ENCODE results near the gene SLC30A9. TPM values are rescaled to one million over a fixed set of nuclear protein-coding genes. Genes with fewer than 3 reads are reported as not detected.

The SLC30A9 gene
- polyA plus RNA-seq, 3 donors, result 10.6 to 15.1 (median 14.3) TPM

- no peak overlapping the region for H3K27ac ChIP-seq (ENCODE audit: low read depth, low read length)
- 80 to 85% (median 82%) methylated on average over 4 of the region's 4 CpGs for WGBS, 3 donors
Observed at GRCh38 chr4:41992967-41993857, 2.9 kb downstream of the SLC30A9 start.

- 90 to 96% (median 95%) methylated on average over 3 of the region's 3 CpGs for WGBS, 3 donors
- H3K27ac ChIP-seq (ENCODE audit: low read depth, low read length), result no peak overlapping the region
Observed at GRCh38 chr4:41994461-41994985, 4.2 kb downstream of the SLC30A9 start.

- 95 to 96% (median 95%) methylated on average over 3 of the region's 3 CpGs for WGBS, 3 donors
Observed at GRCh38 chr4:41998019-41998418, 7.7 kb downstream of the SLC30A9 start.

GRCh38 chr4:41999321-41999720 lies 9.0 kb downstream of the SLC30A9 start:
- H3K27ac ChIP-seq (ENCODE audit: low read depth, low read length), result no peak overlapping the region

More at GRCh38 chr4:41998019-41998418, 7.7 kb downstream of the SLC30A9 start:
- no peak overlapping the region for H3K27ac ChIP-seq (ENCODE audit: low read depth, low read length)

GRCh38 chr4:42008011-42008786 lies 17.9 kb downstream of the SLC30A9 start:
- H3K27ac ChIP-seq (ENCODE audit: low read depth, low read length), result no peak overlapping the region

GRCh38 chr4:42015438-42015837 lies 25.1 kb downstream of the SLC30A9 start:
- 83 to 87% (median 86%) methylated on average over 2 of the region's 2 CpGs for WGBS, 3 donors
- no peak overlapping the region for H3K27ac ChIP-seq (ENCODE audit: low read depth, low read length)

More at GRCh38 chr4:42008011-42008786, 17.9 kb downstream of the SLC30A9 start:
- 95 to 96% (median 96%) methylated on average over 3 of the region's 3 CpGs for WGBS, 3 donors

GRCh38 chr4:42018451-42018850 lies 28.1 kb downstream of the SLC30A9 start:
- no peak overlapping the region for H3K27ac ChIP-seq (ENCODE audit: low read depth, low read length)
- WGBS, 3 donors, result 84 to 93% (median 92%) methylated on average over 2 of the region's 2 CpGs

- WGBS, 3 donors, result 22 to 64% (median 56%) methylated on average over 1 of the region's 1 CpG
- H3K27ac ChIP-seq (ENCODE audit: low read depth, low read length), result no peak overlapping the region
Observed at GRCh38 chr4:42048394-42048793, 58.1 kb downstream of the SLC30A9 start.

GRCh38 chr4:42050516-42051249 lies 60.4 kb downstream of the SLC30A9 start:
- no peak overlapping the region for H3K27ac ChIP-seq (ENCODE audit: low read depth, low read length)
- 92 to 96% (median 96%) methylated on average over 3 of the region's 3 CpGs for WGBS, 3 donors

- no peak overlapping the region for H3K27ac ChIP-seq (ENCODE audit: low read depth, low read length)
- 93 to 96% (median 94%) methylated on average over 2 of the region's 2 CpGs for WGBS, 3 donors
Observed at GRCh38 chr4:42066402-42066801, 76.1 kb downstream of the SLC30A9 start.

- WGBS, 3 donors, result 48 to 50% (median 48%) methylated on average over 2 of the region's 2 CpGs
- no peak overlapping the region for H3K27ac ChIP-seq (ENCODE audit: low read depth, low read length)
Observed at GRCh38 chr4:42067264-42067663, 76.9 kb downstream of the SLC30A9 start.

- WGBS, 3 donors, result 87 to 93% (median 92%) methylated on average over 4 of the region's 4 CpGs
- H3K27ac ChIP-seq (ENCODE audit: low read depth, low read length), result no peak overlapping the region
Observed at GRCh38 chr4:42070463-42070862, 80.1 kb downstream of the SLC30A9 start.

GRCh38 chr4:42074294-42074693 lies 84.0 kb downstream of the SLC30A9 start:
- 92 to 100% (median 100%) methylated on average over 1 of the region's 1 CpG for WGBS, 3 donors
- H3K27ac ChIP-seq (ENCODE audit: low read depth, low read length), result no peak overlapping the region

GRCh38 chr4:42078184-42078801 lies 88.0 kb downstream of the SLC30A9 start:
- no peak overlapping the region for H3K27ac ChIP-seq (ENCODE audit: low read depth, low read length)

- WGBS, 3 donors, result 94 to 98% (median 96%) methylated on average over 3 of the region's 3 CpGs
- H3K27ac ChIP-seq (ENCODE audit: low read depth, low read length), result no peak overlapping the region
Observed at GRCh38 chr4:42080306-42080705, 90.0 kb downstream of the SLC30A9 start.

- H3K27ac ChIP-seq (ENCODE audit: low read depth, low read length), result no peak overlapping the region
Observed at GRCh38 chr4:42083816-42084215, 93.5 kb downstream of the SLC30A9 start.

GRCh38 chr4:42088386-42088785 lies 98.1 kb downstream of the SLC30A9 start:
- no peak overlapping the region for H3K27ac ChIP-seq (ENCODE audit: low read depth, low read length)
- WGBS, 3 donors, result 77 to 96% (median 83%) methylated on average over 6 of the region's 6 CpGs

More at GRCh38 chr4:42083816-42084215, 93.5 kb downstream of the SLC30A9 start:
- WGBS, 3 donors, result 96 to 100% (median 98%) methylated on average over 1 of the region's 1 CpG

- no peak overlapping the region for H3K27ac ChIP-seq (ENCODE audit: low read depth, low read length)
- WGBS, 3 donors, result 93% methylated on average over 8 of the region's 8 CpGs
Observed at GRCh38 chr4:42101446-42101975, 111.2 kb downstream of the SLC30A9 start.

All from adipose tissue (tissue), 3 donors.